SK-N-SH (cell line): ENCODE results near the gene CAST. TPM values are rescaled to one million over a fixed set of nuclear protein-coding genes. Genes with fewer than 3 reads are reported as not detected.

Source experiments
- CTCF ChIA-PET: fragments of 300-600, 350-600 bp; formaldehyde crosslinking; extraction: SDS; loops from one replicate; lab custom pipeline; 2021; lab: Yijun Ruan, JAX
- POLR2A ChIA-PET: fragments of 350-600 bp; sonication (Branson Sonifier 250); formaldehyde crosslinking; extraction: SDS; loops from one replicate; lab custom pipeline; 2020; ENCODE audit warnings: antibody characterized with exemption, inconsistent platforms; lab: Yijun Ruan, JAX
- DNase-seq: peaks from one replicate; pipeline ENCODE4 v3.0.0; 2012
- H2AFZ ChIP-seq: fragments of 200-600 bp; sonication (generic); 2 replicates; pipeline ENCODE4 v1.8.1; 2016; ENCODE audit warnings: antibody characterized with exemption, mild to moderate bottlenecking, low read depth
- H3F3A ChIP-seq: fragments of 200-600 bp; sonication (generic); replicated peaks from 2 replicates; pipeline ENCODE3; 2016; ENCODE audit warnings: antibody characterized with exemption, mild to moderate bottlenecking; ENCODE audit not compliant: insufficient read depth
- H3K27ac ChIP-seq, 2 experiments: fragments of 200-500 bp in 1 of 2; fragments of 200-600 bp in 1 of 2; sonication (Bioruptor generic) in 1 of 2; sonication (generic), shearing (Covaris generic) in 1 of 2; 2 replicates each; pipeline versions ENCODE4 v1.5.1 to v1.6.1; 2014 to 2016; ENCODE audit warnings: low read depth in 2 of 2, inconsistent platforms in 1 of 2, low read length in 1 of 2, mild to moderate bottlenecking in 1 of 2, mixed read lengths in 1 of 2
- H3K27me3 ChIP-seq: fragments of 200-600 bp; sonication (generic), shearing (Covaris generic); 2 replicates; pipeline ENCODE4 v1.6.1; 2016; ENCODE audit warnings: mixed run types; ENCODE audit not compliant: insufficient read depth
- H3K36me3 ChIP-seq, 2 experiments: fragments of 200-500 bp in 1 of 2; fragments of 200-600 bp in 1 of 2; sonication (Bioruptor generic) in 1 of 2; sonication (generic) in 1 of 2; replicated peaks in 1 of 2; 2 replicates each; pipeline versions ENCODE3 to v1.5.1; 2014 to 2016; ENCODE audit warnings: low read length in 1 of 2, mild to moderate bottlenecking in 1 of 2; ENCODE audit not compliant: insufficient read depth in 2 of 2, control insufficient read depth in 1 of 2
- H3K4me1 ChIP-seq, 2 experiments: fragments of 200-500 bp in 1 of 2; fragments of 200-600 bp in 1 of 2; sonication (Bioruptor generic) in 1 of 2; sonication (generic), shearing (Covaris generic) in 1 of 2; 2 replicates each; pipeline versions ENCODE4 v1.5.1 to v1.6.1; 2014 to 2016; ENCODE audit warnings: low read depth in 1 of 2, low read length in 1 of 2, mixed run types in 1 of 2; ENCODE audit not compliant: insufficient read depth in 2 of 2, control insufficient read depth in 1 of 2
- H3K4me2 ChIP-seq: fragments of 200-600 bp; sonication (generic), shearing (Covaris generic); 2 replicates; pipeline ENCODE4 v1.6.1; 2017; ENCODE audit warnings: mixed run types
- H3K4me3 ChIP-seq, 2 experiments: fragments of 200-500 bp in 1 of 2; fragments of 200-600 bp in 1 of 2; sonication (Bioruptor generic) in 1 of 2; sonication (generic), shearing (Covaris generic) in 1 of 2; 2 replicates each; pipeline versions ENCODE4 v1.5.1 to v1.8.1; 2014 to 2016; ENCODE audit warnings: low read depth in 2 of 2, inconsistent platforms in 1 of 2, low read length in 1 of 2, mild to moderate bottlenecking in 1 of 2, mixed read lengths in 1 of 2, moderate library complexity in 1 of 2
- H3K79me2 ChIP-seq: fragments of 200-600 bp; sonication (generic); 2 replicates; pipeline ENCODE4 v1.8.1; 2017; ENCODE audit warnings: mild to moderate bottlenecking; ENCODE audit not compliant: insufficient read depth
- H3K9ac ChIP-seq: fragments of 200-600 bp; sonication (generic); 2 replicates; pipeline ENCODE4 v1.6.1; 2017; ENCODE audit warnings: mixed run types
- H3K9me2 ChIP-seq: fragments of 200-600 bp; sonication (generic); 2 replicates; pipeline ENCODE4 v1.6.1; 2017; ENCODE audit warnings: mixed run types
- H3K9me3 ChIP-seq: fragments of 200-600 bp; sonication (generic); 2 replicates; pipeline ENCODE4 v1.6.1; 2017; ENCODE audit warnings: mixed run types, mild to moderate bottlenecking, moderate library complexity
- H4K20me1 ChIP-seq: fragments of 200-600 bp; sonication (generic); 2 replicates; pipeline ENCODE4 v1.6.1; 2017; ENCODE audit warnings: mild to moderate bottlenecking, mixed run types; ENCODE audit not compliant: insufficient read depth
- ELF1 ChIP-seq: IDR thresholded peaks from 2 replicates; pipeline ENCODE4 v1.4.0; 2012
- EP300 ChIP-seq, 2 experiments: IDR thresholded peaks; 2 replicates each; pipeline versions ENCODE4 v1.4.0 to v1.6.1; 2012; ENCODE audit warnings: borderline replicate concordance in 1 of 2, low read depth in 1 of 2, low read length in 1 of 2
- EZH2phosphoT487 ChIP-seq: fragments of 200-600 bp; sonication (generic); IDR thresholded peaks from 2 replicates; pipeline ENCODE4 v1.6.1; 2017; ENCODE audit warnings: low read depth, mixed run types, mild to moderate bottlenecking, antibody characterized with exemption, moderate library complexity, borderline replicate concordance
- FOSL2 ChIP-seq: IDR thresholded peaks from 2 replicates; pipeline ENCODE4 v1.4.0; 2012; ENCODE audit warnings: low read depth, mild to moderate bottlenecking, moderate library complexity, borderline replicate concordance
- FOXM1 ChIP-seq: IDR thresholded peaks from 2 replicates; pipeline ENCODE4 v1.4.0; 2012; ENCODE audit warnings: low read depth, mild to moderate bottlenecking
- GATA2 ChIP-seq: sonication (generic); formaldehyde crosslinking; IDR thresholded peaks from 2 replicates; pipeline ENCODE4 v1.5.0; 2020; ENCODE audit warnings: mild to moderate bottlenecking, missing genetic modification reagents
- IRF3 ChIP-seq: fragments of 150-350 bp; IDR thresholded peaks from 2 replicates; pipeline ENCODE4 v1.6.1; 2016; ENCODE audit warnings: mild to moderate bottlenecking, low read depth, low read length
- JUND ChIP-seq: IDR thresholded peaks from 2 replicates; pipeline ENCODE4 v1.4.0; 2012
- MEF2A ChIP-seq: IDR thresholded peaks from 2 replicates; pipeline ENCODE4 v1.4.0; 2012; ENCODE audit warnings: low read depth, borderline replicate concordance
- MXI1 ChIP-seq: IDR thresholded peaks from 2 replicates; pipeline ENCODE4 v1.6.1; 2012; ENCODE audit warnings: mild to moderate bottlenecking, low read depth, low read length, improper control_type of control experiment
- NRF1 ChIP-seq: IDR thresholded peaks from 2 replicates; pipeline ENCODE4 v1.6.1; 2012; ENCODE audit warnings: low read depth, mild to moderate bottlenecking, low read length
- RAD21 ChIP-seq: IDR thresholded peaks from 2 replicates; pipeline ENCODE4 v1.6.1; 2012; ENCODE audit warnings: mild to moderate bottlenecking, low read length
- RCOR1 ChIP-seq: fragments of 150-350 bp; IDR thresholded peaks from 2 replicates; pipeline ENCODE4 v1.6.1; 2017; ENCODE audit warnings: antibody characterized with exemption, low read length
- RFX5 ChIP-seq: IDR thresholded peaks from 2 replicates; pipeline ENCODE4 v1.6.1; 2012; ENCODE audit warnings: mild to moderate bottlenecking, improper control_type of control experiment, low read length
- RXRA ChIP-seq: IDR thresholded peaks from 2 replicates; pipeline ENCODE4 v1.4.0; 2012; ENCODE audit warnings: low read depth, mild to moderate bottlenecking, borderline replicate concordance
- SIN3A ChIP-seq: IDR thresholded peaks from 2 replicates; pipeline ENCODE4 v1.6.1; 2012; ENCODE audit warnings: low read depth, mild to moderate bottlenecking, low read length, moderate library complexity, borderline replicate concordance
- SMC3 ChIP-seq: IDR thresholded peaks from 2 replicates; pipeline ENCODE4 v1.6.1; 2012; ENCODE audit warnings: low read depth, low read length, improper control_type of control experiment
- TCF12 ChIP-seq: IDR thresholded peaks from 2 replicates; pipeline ENCODE4 v1.4.0; 2012
- USF1 ChIP-seq: IDR thresholded peaks from 2 replicates; pipeline ENCODE4 v1.4.0; 2012; ENCODE audit warnings: low read depth, borderline replicate concordance
- YY1 ChIP-seq: IDR thresholded peaks from 2 replicates; pipeline ENCODE4 v1.4.0; 2012; ENCODE audit warnings: low read depth, mild to moderate bottlenecking
- WGBS: methylation state at CpG from one replicate; pipeline ENCODE4 v1.1.6; 2017; ENCODE audit warnings: low lambda C conversion rate; 5-methylcytosine and 5-hydroxymethylcytosine counted together
- polyA plus RNA-seq, 3 experiments: library from polyadenylated mRNA; depleted of rRNA; stranded (reverse); fragments of >200 nt; gene quantifications; 2 replicates each; pipeline ENCODE4 v1.2.3, GENCODE V29; 2012
- TF ChIP-seq, protein P1 (sequence below): IDR thresholded peaks from 2 replicates; pipeline ENCODE4; 2012
- TF ChIP-seq, protein P2 (sequence below): IDR thresholded peaks from 2 replicates; pipeline ENCODE4 v1.4.0; 2012; ENCODE audit warnings: low read depth, borderline replicate concordance

Gene CAST
- polyA plus RNA-seq, 1 of the 3 experiments (the other 2 are of a cell fraction), result 82.9 TPM

DNA sequence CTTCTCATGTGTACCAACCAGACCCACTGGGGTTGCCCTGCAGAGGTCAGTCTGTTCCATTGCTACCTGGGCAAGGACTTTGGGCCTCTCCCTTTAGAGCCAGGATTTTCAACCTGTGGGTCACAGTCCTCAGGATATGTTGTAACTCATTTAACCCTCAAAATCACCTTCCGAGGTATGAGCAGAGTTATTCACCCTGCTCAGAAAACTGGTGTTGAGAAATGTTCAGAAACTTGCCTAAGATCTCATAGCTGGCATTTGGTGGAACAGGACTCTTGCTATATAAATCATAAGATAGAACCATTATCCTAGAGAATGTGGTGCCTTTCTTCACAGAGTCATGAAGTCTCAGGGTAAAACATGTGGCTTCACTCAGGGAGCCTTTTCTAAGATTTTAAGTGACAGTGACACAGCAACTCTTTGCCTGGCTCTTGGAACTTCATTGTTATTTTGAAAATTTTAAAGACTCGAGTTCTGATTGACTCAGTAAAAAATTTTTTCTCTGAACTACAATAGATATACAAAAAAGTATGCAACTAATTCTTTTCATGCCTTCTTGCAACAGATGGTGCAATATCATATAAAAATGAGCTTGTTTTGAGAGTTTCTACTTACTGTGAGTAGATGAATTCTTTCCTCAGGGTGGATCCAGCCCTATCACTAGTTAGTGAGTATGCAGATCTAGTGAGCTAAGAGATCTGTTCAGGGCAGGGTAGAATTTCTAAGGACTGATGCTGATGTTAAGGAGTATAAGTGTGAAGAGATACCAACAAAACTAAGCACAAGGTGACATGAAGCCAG lies 29.5 kb downstream of the CAST start:
- no peak overlapping the region for H3K9ac ChIP-seq
- DNase-seq, result no peak
- no peak for TF ChIP-seq YY1
- TF ChIP-seq TCF12, result peak; percentile 28; the same call in 1 of the 2 replicates
- TF ChIP-seq, protein P1, sequence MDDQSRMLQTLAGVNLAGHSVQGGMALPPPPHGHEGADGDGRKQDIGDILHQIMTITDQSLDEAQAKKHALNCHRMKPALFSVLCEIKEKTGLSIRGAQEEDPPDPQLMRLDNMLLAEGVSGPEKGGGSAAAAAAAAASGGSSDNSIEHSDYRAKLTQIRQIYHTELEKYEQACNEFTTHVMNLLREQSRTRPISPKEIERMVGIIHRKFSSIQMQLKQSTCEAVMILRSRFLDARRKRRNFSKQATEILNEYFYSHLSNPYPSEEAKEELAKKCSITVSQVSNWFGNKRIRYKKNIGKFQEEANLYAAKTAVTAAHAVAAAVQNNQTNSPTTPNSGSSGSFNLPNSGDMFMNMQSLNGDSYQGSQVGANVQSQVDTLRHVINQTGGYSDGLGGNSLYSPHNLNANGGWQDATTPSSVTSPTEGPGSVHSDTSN, result 0 out of 2 replicates have a peak, but pooled peaks have one; percentile 31
- TF ChIP-seq NRF1, result no peak
- H3K4me1 ChIP-seq, result peaks cover 3 to 15% of the 10 kb centered on the region in 2 experiments; a peak in 3 of 4 replicates
- H3K79me2 ChIP-seq, result peaks cover 42% of the 10 kb centered on the region; the same call in 1 of the 2 replicates
- no peak overlapping the region for H3K4me3 ChIP-seq
- POLR2A ChIA-PET, result no interaction called here
- H3F3A ChIP-seq, result peaks cover 10% of the 10 kb centered on the region
- 77% methylated on average over 2 of the region's 2 CpGs for WGBS
- H3K4me2 ChIP-seq, result no peak overlapping the region
- CTCF ChIA-PET, result interaction anchor here (1.0 to 1.9 kb wide), 3 partner anchors 78 to 471 kb away, joined by 3 to 10 read pairs (median 6); no protein-coding TSS in a partner anchor
- no peaks in the 10 kb centered on the region for H3K9me2 ChIP-seq
- peaks cover 0 to 37% of the 10 kb centered on the region in 2 experiments for H3K36me3 ChIP-seq
- peak overlapping the region; percentile 55 to 56 for H3K27ac ChIP-seq
- no peaks in the 10 kb centered on the region for H3K27me3 ChIP-seq
- H3K9me3 ChIP-seq, result no peaks in the 10 kb centered on the region
- H2AFZ ChIP-seq, result no peak overlapping the region
- peaks cover 3% of the 10 kb centered on the region; the same call in 1 of the 2 replicates for H4K20me1 ChIP-seq

DNA sequence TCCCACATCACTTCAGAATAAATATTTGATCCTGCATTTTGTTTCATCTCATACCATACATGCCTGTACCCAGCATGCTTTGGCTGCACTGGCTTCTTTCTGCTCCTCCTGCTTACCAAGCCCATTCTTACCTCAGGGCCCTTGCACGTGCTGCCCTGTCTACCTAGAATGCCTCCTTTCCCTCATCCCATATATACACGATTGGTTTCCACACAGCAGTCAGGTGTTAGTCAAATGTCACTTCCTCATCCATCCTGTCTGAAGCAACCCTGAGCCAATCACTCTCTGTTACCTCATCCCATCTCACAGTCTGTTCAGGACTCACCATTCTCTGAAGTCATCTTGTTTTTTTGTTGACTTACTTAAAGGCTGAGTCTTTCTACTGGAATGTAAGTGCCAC lies 30.3 kb downstream of the CAST start:
- 92% methylated on average over 2 of the region's 2 CpGs for WGBS
- no peak for DNase-seq
- Histone ChIP-seq H3K36me3 (peaks cover 0 to 45% of the 10 kb centered on the region in 2 experiments), H2AFZ (no peak overlapping the region), H3K4me2 (no peak overlapping the region), H3K9me3 (no peaks in the 10 kb centered on the region), H3K27me3 (no peaks in the 10 kb centered on the region), H3K9me2 (no peaks in the 10 kb centered on the region), H4K20me1 (peaks cover 3% of the 10 kb centered on the region; the same call in 1 of the 2 replicates), H3K4me3 (no peak overlapping the region), H3F3A (peaks cover 8% of the 10 kb centered on the region), H3K4me1 (peaks cover 3 to 15% of the 10 kb centered on the region in 2 experiments; a peak in 3 of 4 replicates), H3K79me2 (peaks cover 42% of the 10 kb centered on the region; the same call in 1 of the 2 replicates), H3K27ac (peak overlapping the region; percentile 55 to 56), H3K9ac (no peak overlapping the region)
- POLR2A ChIA-PET, result no interaction called here
- TF ChIP-seq NRF1 (no peak), RFX5 (no peak), FOSL2 (no peak), EP300 (IDR thresholded peaks at IDR 0.05; ENCODE audit: borderline replicate concordance in 1 of 2, low read depth in 1 of 2, low read length in 1 of 2) (no peak), EZH2phosphoT487 (no peak), FOXM1 (no peak), MEF2A (no peak), RAD21 (no peak), SIN3A (no peak), MXI1 (no peak), JUND (no peak), RCOR1 (no peak), SMC3 (no peak), GATA2 (CRISPR knock-in tag) (no peak), USF1 (no peak), IRF3 (no peak), ELF1 (no peak), RXRA (no peak), YY1 (no peak)
- TF ChIP-seq, protein P2, sequence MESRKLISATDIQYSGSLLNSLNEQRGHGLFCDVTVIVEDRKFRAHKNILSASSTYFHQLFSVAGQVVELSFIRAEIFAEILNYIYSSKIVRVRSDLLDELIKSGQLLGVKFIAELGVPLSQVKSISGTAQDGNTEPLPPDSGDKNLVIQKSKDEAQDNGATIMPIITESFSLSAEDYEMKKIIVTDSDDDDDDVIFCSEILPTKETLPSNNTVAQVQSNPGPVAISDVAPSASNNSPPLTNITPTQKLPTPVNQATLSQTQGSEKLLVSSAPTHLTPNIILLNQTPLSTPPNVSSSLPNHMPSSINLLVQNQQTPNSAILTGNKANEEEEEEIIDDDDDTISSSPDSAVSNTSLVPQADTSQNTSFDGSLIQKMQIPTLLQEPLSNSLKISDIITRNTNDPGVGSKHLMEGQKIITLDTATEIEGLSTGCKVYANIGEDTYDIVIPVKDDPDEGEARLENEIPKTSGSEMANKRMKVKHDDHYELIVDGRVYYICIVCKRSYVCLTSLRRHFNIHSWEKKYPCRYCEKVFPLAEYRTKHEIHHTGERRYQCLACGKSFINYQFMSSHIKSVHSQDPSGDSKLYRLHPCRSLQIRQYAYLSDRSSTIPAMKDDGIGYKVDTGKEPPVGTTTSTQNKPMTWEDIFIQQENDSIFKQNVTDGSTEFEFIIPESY, result no peak
- CTCF ChIA-PET, result interaction anchor here (1.6 to 1.9 kb wide), 2 partner anchors 11 to 348 kb away, joined by 4 to 6 read pairs; no protein-coding TSS in a partner anchor
